HG03097 (cell line): Measurements from ENCODE around the gene TXLNA.

ENCODE experiments used
- ATAC-seq: cut with Tn5 transposase; IDR thresholded peaks from one replicate; pipeline ENCODE4 v1.9.1; 2021; ENCODE audit not compliant: unreplicated experiment, low FRiP score

The TXLNA gene

DNA sequence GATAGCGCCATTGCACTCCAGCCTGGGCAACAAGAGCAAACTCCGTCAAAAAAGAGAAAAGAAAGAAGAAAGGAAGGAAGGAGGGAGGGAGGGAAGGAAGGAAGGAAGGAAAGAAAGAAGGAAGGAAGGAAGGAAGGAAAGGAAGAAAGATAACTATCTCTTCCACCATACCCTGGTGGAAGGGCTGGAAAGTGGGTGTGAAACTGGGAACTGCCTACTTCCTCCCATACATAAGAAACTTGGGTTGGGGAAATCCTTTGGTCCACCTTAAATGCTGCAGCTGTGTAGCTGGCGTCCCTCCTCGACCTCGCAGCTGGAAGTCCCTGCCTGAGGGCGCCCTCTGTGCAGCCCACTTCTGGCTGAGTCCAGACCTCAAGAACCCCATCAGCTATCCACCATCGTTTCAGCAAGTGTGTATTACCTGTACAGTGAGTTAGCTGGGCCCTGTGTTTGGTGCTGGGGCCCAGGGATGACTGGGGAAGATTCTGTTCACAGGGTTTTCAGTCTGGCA lies 62.9 kb downstream of the TXLNA start:
- no peak for ATAC-seq

- no peak for ATAC-seq
Measured at GRCh38 chr1:32246888-32247273, 67.4 kb downstream of the TXLNA start, which contains the start of gene FAM167B. TSS of gene FAM167B (plus strand) at chr1:32247222. CDS start at chr1:32247422, 200 bp downstream.

- no peak for ATAC-seq
Measured at GRCh38 chr1:32247452-32247851, 68.0 kb downstream of the TXLNA start.
